Left renal pelvis (tissue), 4 donors: ENCODE results near the gene MFAP4. TPM values are rescaled to one million over a fixed set of nuclear protein-coding genes. Genes with fewer than 3 reads are reported as not detected.

Experiments
- DNase-seq, 4 donors: peaks; one replicate each; pipeline ENCODE4 v3.0.0-alpha.2; 2013; ENCODE audit warnings: low read depth in 4 of 4, low spot score in 3 of 4
- polyA plus RNA-seq, 4 donors: library from polyadenylated mRNA; unstranded; fragments of 120-200 nt; gene quantifications; one replicate each; pipeline ENCODE4 v1.2.1, GENCODE V29; 2013; ENCODE audit not compliant: insufficient read length in 4 of 4

Gene MFAP4
- polyA plus RNA-seq, 4 donors = 182 to 872 (median 269) TPM

GRCh38 chr17:19410875-19411620, 24.1 kb upstream of the MFAP4 start, which contains the start of gene RNF112:
RNF112 (plus strand) TSS chr17:19411232; CDS start chr17:19411409, 177 bp downstream.
- DNase-seq = no peak

GRCh38 chr17:19410091-19410490, 23.1 kb upstream of the MFAP4 start:
- DNase-seq = no peak

GRCh38 chr17:19409509-19409908, 22.5 kb upstream of the MFAP4 start:
- no peak for DNase-seq

- no peak for DNase-seq
Observed at GRCh38 chr17:19409066-19409465, 22.1 kb upstream of the MFAP4 start.

GRCh38 chr17:19408346-19408710, 21.3 kb upstream of the MFAP4 start:
- DNase-seq = no peak

GRCh38 chr17:19407601-19408345, 20.8 kb upstream of the MFAP4 start:
- no peak for DNase-seq

GRCh38 chr17:19405114-19405513, 18.1 kb upstream of the MFAP4 start:
- no peak for DNase-seq

GRCh38 chr17:19404264-19404663, 17.3 kb upstream of the MFAP4 start:
- no peak for DNase-seq

GRCh38 chr17:19403021-19403420, 16.0 kb upstream of the MFAP4 start:
- DNase-seq = no peak

- no peak for DNase-seq
Observed at GRCh38 chr17:19402171-19402570, 15.2 kb upstream of the MFAP4 start.

GRCh38 chr17:19401321-19402010, 14.5 kb upstream of the MFAP4 start:
- no peak for DNase-seq

- DNase-seq = no peak
Observed at GRCh38 chr17:19399750-19400450, 12.9 kb upstream of the MFAP4 start.

- DNase-seq = no peak
Observed at GRCh38 chr17:19398301-19399181, 11.6 kb upstream of the MFAP4 start.

- DNase-seq = no peak
Observed at GRCh38 chr17:19397556-19398041, 10.6 kb upstream of the MFAP4 start.

GRCh38 chr17:19392303-19392702, 5.3 kb upstream of the MFAP4 start:
- DNase-seq = no peak

GRCh38 chr17:19391432-19391831, 4.4 kb upstream of the MFAP4 start:
- DNase-seq = no peak

GRCh38 chr17:19390951-19391350, 4.0 kb upstream of the MFAP4 start:
- DNase-seq = no peak

- no peak for DNase-seq
Observed at GRCh38 chr17:19388791-19389785, 2.1 kb upstream of the MFAP4 start.
